IMR-90 (cell line): Measurements from ENCODE around the gene GREB1L. TPM values are rescaled to one million over a fixed set of nuclear protein-coding genes. Genes with fewer than 3 reads are reported as not detected.

Source experiments
- ATAC-seq: fragments of 200-7000 bp; cut with Tn5 transposase; 2 replicates; pipeline ENCODE4 v1.9.1; 2020; ENCODE audit warnings: low read depth, mild to moderate bottlenecking, moderate library complexity
- BruUV-seq: library from RNA; stranded (reverse); fragments of 400-500 nt; replicated peaks from 2 replicates; lab custom pipeline; 2021; lab: Mats Ljungman, UMichigan
- CTCF ChIA-PET: fragments of 300-600 bp; formaldehyde crosslinking; extraction: SDS; loops from one replicate; lab custom pipeline; 2021; ENCODE audit warnings: antibody characterized with exemption; lab: Yijun Ruan, JAX
- POLR2A ChIA-PET: fragments of 300-600 bp; sonication (Branson Sonifier 250); formaldehyde crosslinking; loops from one replicate; lab custom pipeline; 2022; ENCODE audit warnings: antibody characterized with exemption; ENCODE audit not compliant: unreplicated experiment; lab: Charles Lee
- DNase-seq: peaks from one replicate; pipeline ENCODE4 v3.0.0; 2013
- H2AFZ ChIP-seq: replicated peaks from 2 replicates; pipeline ENCODE3; 2013; ENCODE audit warnings: low read length, mild to moderate bottlenecking; ENCODE audit not compliant: poor library complexity
- H2AK5ac ChIP-seq: 2 replicates; pipeline ENCODE4 v1.6.1; 2013; ENCODE audit warnings: low read depth, low read length, inconsistent platforms
- H2AK9ac ChIP-seq: replicated peaks from 2 replicates; pipeline ENCODE3; 2013; ENCODE audit warnings: mild to moderate bottlenecking, low read depth, low read length, moderate library complexity; ENCODE audit not compliant: poor library complexity
- H2BK120ac ChIP-seq: 2 replicates; pipeline ENCODE4 v1.6.1; 2013; ENCODE audit warnings: low read depth, low read length, inconsistent platforms
- H2BK15ac ChIP-seq: 3 replicates; pipeline ENCODE4 v1.6.1; 2013; ENCODE audit warnings: low read depth, low read length, inconsistent platforms
- H2BK20ac ChIP-seq: 2 replicates; pipeline ENCODE4 v1.6.1; 2013; ENCODE audit warnings: low read depth, mild to moderate bottlenecking, inconsistent platforms, low read length, moderate library complexity
- H2BK5ac ChIP-seq: 2 replicates; pipeline ENCODE4 v1.6.1; 2013; ENCODE audit warnings: mild to moderate bottlenecking, low read depth, low read length, inconsistent platforms; ENCODE audit not compliant: poor library complexity, severe bottlenecking
- H3K14ac ChIP-seq: replicated peaks from 2 replicates; pipeline ENCODE4 v1.6.1; 2013; ENCODE audit warnings: low read depth, low read length, inconsistent platforms
- H3K18ac ChIP-seq: 2 replicates; pipeline ENCODE4 v1.6.1; 2013; ENCODE audit warnings: low read depth, low read length, control low read depth
- H3K23ac ChIP-seq: 2 replicates; pipeline ENCODE4 v1.6.1; 2013; ENCODE audit warnings: low read depth, low read length, inconsistent platforms
- H3K27ac ChIP-seq: 2 replicates; pipeline ENCODE4 v1.5.1; 2013; ENCODE audit warnings: mild to moderate bottlenecking, control low read depth, low read length; ENCODE audit not compliant: insufficient read depth
- H3K27me3 ChIP-seq: 2 replicates; pipeline ENCODE4 v1.6.1; 2013; ENCODE audit warnings: low read length; ENCODE audit not compliant: control insufficient read depth, insufficient read depth
- H3K36me3 ChIP-seq: 2 replicates; pipeline ENCODE4 v1.6.1; 2013; ENCODE audit warnings: low read length, mixed read lengths; ENCODE audit not compliant: control insufficient read depth, insufficient read depth
- H3K4ac ChIP-seq: 2 replicates; pipeline ENCODE4 v1.6.1; 2013; ENCODE audit warnings: low read depth, low read length, inconsistent platforms
- H3K4me1 ChIP-seq: 2 replicates; pipeline ENCODE4 v1.6.1; 2013; ENCODE audit warnings: low read length, mixed read lengths; ENCODE audit not compliant: control insufficient read depth, insufficient read depth
- H3K4me2 ChIP-seq: 2 replicates; pipeline ENCODE4 v1.6.1; 2013; ENCODE audit warnings: low read depth, mild to moderate bottlenecking, control low read depth, low read length, moderate library complexity
- H3K4me3 ChIP-seq: 2 replicates; pipeline ENCODE4 v1.5.1; 2013; ENCODE audit warnings: low read depth, mild to moderate bottlenecking, control low read depth, low read length, moderate library complexity; ENCODE audit not compliant: insufficient read depth
- H3K56ac ChIP-seq: 2 replicates; pipeline ENCODE4 v1.6.1; 2013; ENCODE audit warnings: low read length, inconsistent platforms; ENCODE audit not compliant: insufficient read depth; ENCODE audit errors: extremely low read depth
- H3K79me1 ChIP-seq, 2 experiments: 2 replicates each; pipeline ENCODE4 v1.6.1; 2013; ENCODE audit warnings: low read length in 2 of 2, inconsistent platforms in 1 of 2, low read depth in 1 of 2
- H3K9ac ChIP-seq: 2 replicates; pipeline ENCODE4 v1.6.1; 2013; ENCODE audit warnings: low read depth, low read length, control low read depth
- H3K9me1 ChIP-seq: 2 replicates; pipeline ENCODE4 v1.6.1; 2013; ENCODE audit warnings: low read length, inconsistent platforms; ENCODE audit not compliant: insufficient read depth
- H3K9me3 ChIP-seq: 2 replicates; pipeline ENCODE4 v1.6.1; 2013; ENCODE audit warnings: low read length; ENCODE audit not compliant: control insufficient read depth, insufficient read depth
- H4K20me1 ChIP-seq: 2 replicates; pipeline ENCODE4 v1.6.1; 2013; ENCODE audit warnings: low read length, inconsistent platforms; ENCODE audit not compliant: insufficient read depth
- H4K5ac ChIP-seq: 2 replicates; pipeline ENCODE4 v1.6.1; 2013; ENCODE audit warnings: mild to moderate bottlenecking, low read depth, low read length, control low read depth
- H4K8ac ChIP-seq, 2 experiments: 2 replicates each; pipeline ENCODE4 v1.6.1; 2013; ENCODE audit warnings: low read depth in 2 of 2, low read length in 2 of 2, control low read depth in 1 of 2, inconsistent platforms in 1 of 2
- H4K91ac ChIP-seq: 2 replicates; pipeline ENCODE4 v1.6.1; 2013; ENCODE audit warnings: low read depth, low read length, inconsistent platforms; ENCODE audit not compliant: insufficient read depth
- CHD1 ChIP-seq: IDR thresholded peaks from 2 replicates; pipeline ENCODE4 v1.6.1; 2012; ENCODE audit warnings: low read depth, low read length, improper control_type of control experiment
- MAZ ChIP-seq: IDR thresholded peaks from 2 replicates; pipeline ENCODE4 v1.6.1; 2012; ENCODE audit warnings: low read depth, mild to moderate bottlenecking, low read length, improper control_type of control experiment, moderate library complexity, borderline replicate concordance
- POLR2A ChIP-seq: IDR thresholded peaks from 2 replicates; pipeline ENCODE4 v1.6.1; 2012; ENCODE audit warnings: mild to moderate bottlenecking, low read depth, low read length
- RAD21 ChIP-seq: IDR thresholded peaks from 2 replicates; pipeline ENCODE4 v1.6.1; 2012; ENCODE audit warnings: low read length, improper control_type of control experiment
- RCOR1 ChIP-seq: IDR thresholded peaks from 2 replicates; pipeline ENCODE4 v1.6.1; 2012; ENCODE audit warnings: mild to moderate bottlenecking, low read length, improper control_type of control experiment; ENCODE audit not compliant: insufficient replicate concordance
- RFX5 ChIP-seq: IDR thresholded peaks from 2 replicates; pipeline ENCODE4 v1.8.0; 2012; ENCODE audit warnings: low read depth, mild to moderate bottlenecking, low read length, moderate library complexity
- SMC3 ChIP-seq: fragments of 150-350 bp; IDR thresholded peaks from 2 replicates; pipeline ENCODE4 v1.6.1; 2016; ENCODE audit warnings: low read depth, mild to moderate bottlenecking, antibody characterized with exemption, low read length, moderate library complexity
- WGBS, 2 experiments: methylation state at CpG; one replicate each; pipeline versions ENCODE4 v1.1.5 to v1.1.7; 2013; ENCODE audit warnings: missing lambda C conversion rate in 2 of 2; ENCODE audit not compliant: insufficient read length in 1 of 2; ENCODE audit errors: extremely low coverage in 2 of 2; 5-methylcytosine and 5-hydroxymethylcytosine counted together
- dilution Hi-C: fragments of 300-500 bp; cut with HindIII; formaldehyde crosslinking; loops from one replicate; pipeline ENCODE4 v1.14.3; 2018; ENCODE audit warnings: low sequenced_read_pairs; ENCODE audit not compliant: unreplicated experiment
- in situ Hi-C: fragments of 300-500 bp; cut with MboI; formaldehyde crosslinking; loops from 3 replicates; pipeline ENCODE4 v1.14.3; 2019; ENCODE audit warnings: low sequenced_read_pairs, inconsistent platforms, mixed read lengths
- intact Hi-C: fragments of 100-400 bp; cut with micrococcal nuclease; formaldehyde crosslinking; loops from 2 replicates; pipeline ENCODE4 v1.10.0; 2022
- polyA plus RNA-seq, 3 experiments: library from polyadenylated mRNA; depleted of rRNA; stranded (reverse); fragments of >200 nt; gene quantifications; 2 replicates each; pipeline ENCODE4 v1.2.3, GENCODE V29; 2012; ENCODE audit warnings: low replicate concordance in 1 of 3
- total RNA-seq: library from RNA; depleted of rRNA; stranded (reverse); fragments of >200 nt; gene quantifications from 2 replicates; pipeline ENCODE4 v1.2.3, GENCODE V29; 2012

GREB1L gene
- total and polyA plus RNA-seq, 2 of the 4 experiments (the other 2 are of a cell fraction): under 0.01 to 0.02 TPM

DNA sequence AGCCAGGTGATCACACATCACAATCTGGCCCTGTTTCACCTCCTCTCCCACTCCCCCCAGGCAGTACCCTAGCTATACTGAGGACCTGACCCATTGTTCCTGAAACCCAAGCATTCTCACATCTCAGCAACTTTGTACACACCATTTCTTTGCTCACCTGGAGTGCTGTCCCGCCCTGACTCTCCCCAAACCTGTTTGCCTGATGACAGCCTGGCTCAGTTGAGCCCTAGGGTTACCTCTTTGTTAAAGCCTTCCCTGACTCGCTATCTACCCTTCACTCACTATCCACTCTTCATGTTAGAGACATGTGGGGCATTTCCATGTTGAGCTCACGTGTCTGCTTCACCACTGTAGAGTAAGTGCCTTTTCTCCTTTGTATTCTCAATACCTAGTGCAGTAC is 49.1 kb downstream of the GREB1L start:
- ChIA-PET POLR2A (interaction anchor here (0.6 kb wide), 1 partner anchor 9 kb away, joined by 5 read pairs; no protein-coding TSS in a partner anchor), CTCF (no interaction called here)
- no peak overlapping the region for H2BK120ac ChIP-seq
- H2AK9ac ChIP-seq: no peak overlapping the region
- ATAC-seq (no peak), DNase-seq (no peak)
- dilution Hi-C loops (no loop called here), intact Hi-C loops (no loop called here), in situ Hi-C loops (no loop called here)
- H2BK20ac ChIP-seq: no peak overlapping the region
- no peak overlapping the region for H3K4me2 ChIP-seq
- no peak overlapping the region for H4K8ac ChIP-seq
- BruUV-seq: no TSS peak
- H4K91ac ChIP-seq: no peak overlapping the region
- no peak overlapping the region for H3K4me3 ChIP-seq
- no peak overlapping the region for H3K18ac ChIP-seq
- no peaks in the 10 kb centered on the region; the same call in 1 of the 2 replicates for H3K27me3 ChIP-seq
- no peak overlapping the region for H2AK5ac ChIP-seq
- H4K20me1 ChIP-seq: no peaks in the 10 kb centered on the region
- no peaks in the 10 kb centered on the region for H3K9me1 ChIP-seq
- no peak overlapping the region for H3K9ac ChIP-seq
- no CpG with 5 or more reads among the region's 3 CpGs for WGBS, 2 experiments
- TF ChIP-seq POLR2A (no peak), CHD1 (no peak), MAZ (no peak), RCOR1 (no peak), SMC3 (no peak), RAD21 (no peak), RFX5 (no peak)
- H3K56ac ChIP-seq: no peak overlapping the region
- H3K4ac ChIP-seq: no peak overlapping the region
- no peak overlapping the region for H3K23ac ChIP-seq
- no peak overlapping the region for H3K14ac ChIP-seq
- H2BK5ac ChIP-seq: no peak overlapping the region
- no peaks in the 10 kb centered on the region for H3K4me1 ChIP-seq
- H4K5ac ChIP-seq: no peak overlapping the region
- H3K9me3 ChIP-seq: no peaks in the 10 kb centered on the region
- H2BK15ac ChIP-seq: no peak overlapping the region
- no peaks in the 10 kb centered on the region for H3K36me3 ChIP-seq
- no peak overlapping the region for H3K27ac ChIP-seq
- no peak overlapping the region for H2AFZ ChIP-seq
- H3K79me1 ChIP-seq: no peaks in the 10 kb centered on the region
